Peyer's patch (tissue), 4 donors: ENCODE measurements around the gene ZNF740.

Experiments
- CTCF ChIP-seq, 6 experiments: fragments of 450-650 bp in 4 of 6; fragments of 200-600 bp in 2 of 6; sonication (generic) in 1 of 6; IDR thresholded peaks; one replicate each; pipeline ENCODE4 v1.5.1; 2017 to 2019; ENCODE audit warnings: antibody characterized with exemption in 6 of 6, mild to moderate bottlenecking in 3 of 6, moderate library complexity in 1 of 6
- POLR2A ChIP-seq, 2 donors: fragments of 450-650 bp; IDR thresholded peaks; one replicate each; pipeline ENCODE4 v1.5.1; 2017; ENCODE audit warnings: antibody characterized with exemption in 2 of 2, mild to moderate bottlenecking in 2 of 2, moderate library complexity in 2 of 2

- TF ChIP-seq CTCF (IDR thresholded peaks at IDR 0.05) (no peak), POLR2A (IDR thresholded peaks at IDR 0.05) (no peak)
Observed at GRCh38 chr12:53227341-53227740, 46.8 kb downstream of the ZNF740 start.
